ENCODE data around the gene TIMP3. TPM values are rescaled to one million over a fixed set of nuclear protein-coding genes. Genes with fewer than 3 reads are reported as not detected.

TIMP3 gene
- polyA plus RNA-seq, 1 donor (not counting 4 experiments of a cell fraction or from before 2014, with no cell fraction given) = 34.3 TPM

DNA sequence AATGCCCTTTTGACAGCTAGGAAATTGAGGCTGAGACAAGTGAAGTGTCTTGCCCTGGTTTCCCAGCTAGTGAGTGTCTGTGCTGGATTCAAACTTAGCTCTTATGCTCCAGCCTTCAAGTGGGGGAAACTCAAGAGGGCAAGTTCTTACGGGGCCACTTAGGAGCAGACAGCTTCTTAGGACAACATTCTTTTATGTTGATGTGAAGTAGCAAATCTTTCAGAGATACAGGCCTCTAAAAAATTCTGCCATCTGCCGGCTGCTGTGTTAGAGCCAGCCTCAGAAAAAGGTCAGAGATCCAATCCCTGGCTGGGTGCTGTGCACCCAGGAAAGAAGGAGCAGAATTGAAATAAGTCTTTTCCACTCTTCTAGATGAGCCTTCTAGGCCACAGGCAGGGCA lies 26.6 kb downstream of the TIMP3 start:
- no peaks in the 10 kb centered on the region for H4K20me1 ChIP-seq (ENCODE audit: control insufficient read depth, extremely low read depth, insufficient read depth, low read length)

DNA sequence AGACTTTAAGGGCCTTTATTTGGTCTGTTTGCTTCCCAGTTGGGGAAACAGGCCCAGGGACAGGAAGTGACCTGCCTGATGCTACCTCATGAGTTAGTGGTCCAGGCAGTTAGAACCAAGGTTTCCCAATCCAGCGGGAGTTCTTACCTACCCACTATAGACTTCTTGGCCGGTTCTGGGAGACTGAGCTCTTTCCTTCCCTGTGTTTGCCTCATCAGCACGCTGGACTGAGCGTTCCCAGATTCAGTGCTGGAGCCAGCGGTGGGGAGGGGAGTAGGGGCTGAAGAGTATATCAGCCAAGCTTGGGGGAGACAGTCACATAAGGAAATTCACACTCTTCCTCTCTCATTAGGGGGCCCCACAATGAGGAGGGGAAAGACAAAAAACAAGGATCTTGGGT lies 27.1 kb downstream of the TIMP3 start:
- peaks cover 0 to 1% of the 10 kb centered on the region in 2 experiments for H3K36me3 ChIP-seq (ENCODE audit: control insufficient read depth in 2 of 2, extremely low read depth in 1 of 2, insufficient read depth in 2 of 2, low read length in 2 of 2)
- peaks cover 14% of the 10 kb centered on the region for H3K4me1 ChIP-seq (ENCODE audit: control insufficient read depth, extremely low read depth, insufficient read depth, low read length)
- no peaks in the 10 kb centered on the region for H3K9me1 ChIP-seq (ENCODE audit: control insufficient read depth, extremely low read depth, insufficient read depth, low read length)
- H3K9ac ChIP-seq (ENCODE audit: control insufficient read depth, extremely low read depth, insufficient read depth, low read length) = no peak overlapping the region
- H4K20me1 ChIP-seq (ENCODE audit: control insufficient read depth, extremely low read depth, insufficient read depth, low read length) = no peaks in the 10 kb centered on the region
- no peaks in the 10 kb centered on the region for H3K79me2 ChIP-seq (ENCODE audit: control insufficient read depth, insufficient read depth, low read length)
- no peaks in the 10 kb centered on the region for H3K27me3 ChIP-seq (ENCODE audit: control insufficient read depth, extremely low read depth, insufficient read depth, low read length)
- DNase-seq (ENCODE audit: low read depth, low spot score) (no peak), FAIRE-seq (no peak)
- H2AFZ ChIP-seq (ENCODE audit: control insufficient read depth, low read length) = no peak overlapping the region
- dilution Hi-C loops (cut with MboI; ENCODE audit: extremely low pct_ligation_motif_present, low sequenced_read_pairs) = no loop called here
- H3K9me3 ChIP-seq (ENCODE audit: control insufficient read depth, low read depth, low read length) = no peaks in the 10 kb centered on the region
- H3K4me3 ChIP-seq (ENCODE audit: control insufficient read depth in 2 of 3, extremely low read depth in 1 of 3, insufficient read depth in 2 of 3, low read depth in 1 of 3, low read length in 3 of 3) = no peak overlapping the region
- H3K4me2 ChIP-seq (ENCODE audit: control insufficient read depth, extremely low read depth, insufficient read depth, low read depth, low read length) = no peak overlapping the region
- H3K27ac ChIP-seq (ENCODE audit: control insufficient read depth, insufficient read depth, low read length) = no peak overlapping the region
- no peak for TF ChIP-seq EZH2 (IDR thresholded peaks at IDR 0.05; ENCODE audit: low read length)
- TF ChIP-seq, protein P1, sequence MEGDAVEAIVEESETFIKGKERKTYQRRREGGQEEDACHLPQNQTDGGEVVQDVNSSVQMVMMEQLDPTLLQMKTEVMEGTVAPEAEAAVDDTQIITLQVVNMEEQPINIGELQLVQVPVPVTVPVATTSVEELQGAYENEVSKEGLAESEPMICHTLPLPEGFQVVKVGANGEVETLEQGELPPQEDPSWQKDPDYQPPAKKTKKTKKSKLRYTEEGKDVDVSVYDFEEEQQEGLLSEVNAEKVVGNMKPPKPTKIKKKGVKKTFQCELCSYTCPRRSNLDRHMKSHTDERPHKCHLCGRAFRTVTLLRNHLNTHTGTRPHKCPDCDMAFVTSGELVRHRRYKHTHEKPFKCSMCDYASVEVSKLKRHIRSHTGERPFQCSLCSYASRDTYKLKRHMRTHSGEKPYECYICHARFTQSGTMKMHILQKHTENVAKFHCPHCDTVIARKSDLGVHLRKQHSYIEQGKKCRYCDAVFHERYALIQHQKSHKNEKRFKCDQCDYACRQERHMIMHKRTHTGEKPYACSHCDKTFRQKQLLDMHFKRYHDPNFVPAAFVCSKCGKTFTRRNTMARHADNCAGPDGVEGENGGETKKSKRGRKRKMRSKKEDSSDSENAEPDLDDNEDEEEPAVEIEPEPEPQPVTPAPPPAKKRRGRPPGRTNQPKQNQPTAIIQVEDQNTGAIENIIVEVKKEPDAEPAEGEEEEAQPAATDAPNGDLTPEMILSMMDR (optimal IDR thresholded peaks at IDR 0.05 in 1 of 3, IDR thresholded peaks at IDR 0.05 in 1 of 3, conservative IDR thresholded peaks at IDR 0.05 in 1 of 3; ENCODE audit: extremely low read depth in 1 of 3, insufficient read depth in 2 of 3, low read length in 3 of 3) = no peak

More for the DNA sequence above, 26.6 kb downstream of the TIMP3 start:
- Histone ChIP-seq H3K36me3 (ENCODE audit: control insufficient read depth in 2 of 2, extremely low read depth in 1 of 2, insufficient read depth in 2 of 2, low read length in 2 of 2) (peaks cover 0 to 1% of the 10 kb centered on the region in 2 experiments), H3K4me2 (ENCODE audit: control insufficient read depth, extremely low read depth, insufficient read depth, low read depth, low read length) (no peak overlapping the region), H3K9me3 (ENCODE audit: control insufficient read depth, low read depth, low read length) (no peaks in the 10 kb centered on the region), H3K27me3 (ENCODE audit: control insufficient read depth, extremely low read depth, insufficient read depth, low read length) (no peaks in the 10 kb centered on the region), H3K27ac (ENCODE audit: control insufficient read depth, insufficient read depth, low read length) (no peak overlapping the region), H3K4me1 (ENCODE audit: control insufficient read depth, extremely low read depth, insufficient read depth, low read length) (peaks cover 14% of the 10 kb centered on the region), H3K4me3 (ENCODE audit: control insufficient read depth in 2 of 3, extremely low read depth in 1 of 3, insufficient read depth in 2 of 3, low read depth in 1 of 3, low read length in 3 of 3) (no peak overlapping the region), H3K9me1 (ENCODE audit: control insufficient read depth, extremely low read depth, insufficient read depth, low read length) (no peaks in the 10 kb centered on the region), H2AFZ (ENCODE audit: control insufficient read depth, low read length) (no peak overlapping the region), H3K79me2 (ENCODE audit: control insufficient read depth, insufficient read depth, low read length) (no peaks in the 10 kb centered on the region), H3K9ac (ENCODE audit: control insufficient read depth, extremely low read depth, insufficient read depth, low read length) (no peak overlapping the region)
- DNase-seq (ENCODE audit: low read depth, low spot score) (no peak), FAIRE-seq (peak; percentile 46)
- TF ChIP-seq EZH2 (IDR thresholded peaks at IDR 0.05; ENCODE audit: low read length) = no peak
- TF ChIP-seq, protein P1 (optimal IDR thresholded peaks at IDR 0.05 in 1 of 3, IDR thresholded peaks at IDR 0.05 in 1 of 3, conservative IDR thresholded peaks at IDR 0.05 in 1 of 3; ENCODE audit: extremely low read depth in 1 of 3, insufficient read depth in 2 of 3, low read length in 3 of 3) = peak in 2 of 3 experiments; percentile 24 to 40
- dilution Hi-C loops (cut with MboI; ENCODE audit: extremely low pct_ligation_motif_present, low sequenced_read_pairs) = no loop called here
